Aorta (tissue), 5 donors: ENCODE measurements around the gene WNT7B. TPM values are rescaled to one million over a fixed set of nuclear protein-coding genes. Genes with fewer than 3 reads are reported as not detected.

Source experiments
- ATAC-seq: fragments of 200-7000 bp; cut with Tn5 transposase; one replicate; pipeline ENCODE4 v1.9.1; 2022; ENCODE audit warnings: moderate library complexity; ENCODE audit not compliant: low FRiP score
- DNase-seq, 2 donors: peaks; one replicate each; pipeline ENCODE4 v3.0.0-alpha.2; 2020
- H3K27ac ChIP-seq, 2 donors: one replicate each; pipeline ENCODE4 v1.5.1; 2013; ENCODE audit warnings: low read length in 2 of 2, mild to moderate bottlenecking in 2 of 2, moderate library complexity in 2 of 2, control low read depth in 1 of 2, inconsistent platforms in 1 of 2, low read depth in 1 of 2
- H3K27me3 ChIP-seq, 2 donors: one replicate each; pipeline ENCODE4 v1.6.1; 2013; ENCODE audit warnings: control low read depth in 1 of 2, low read length in 1 of 2, mild to moderate bottlenecking in 1 of 2, moderate library complexity in 1 of 2; ENCODE audit not compliant: insufficient read depth in 2 of 2, control insufficient read depth in 1 of 2
- H3K36me3 ChIP-seq, 2 donors: one replicate each; pipeline ENCODE4 v1.6.1; 2013; ENCODE audit warnings: control low read depth in 1 of 2, low read length in 1 of 2, mild to moderate bottlenecking in 1 of 2; ENCODE audit not compliant: insufficient read depth in 2 of 2, control insufficient read depth in 1 of 2
- H3K4me1 ChIP-seq, 2 donors: one replicate each; pipeline ENCODE4 v1.6.1; 2013; ENCODE audit warnings: low read length in 2 of 2, control low read depth in 1 of 2, mild to moderate bottlenecking in 1 of 2, moderate library complexity in 1 of 2; ENCODE audit not compliant: insufficient read depth in 2 of 2, control insufficient read depth in 1 of 2
- H3K4me3 ChIP-seq, 2 donors: one replicate each; pipeline ENCODE4 v1.5.1; 2013; ENCODE audit warnings: low read length in 2 of 2, control low read depth in 1 of 2, mild to moderate bottlenecking in 1 of 2
- H3K9me3 ChIP-seq: one replicate; pipeline ENCODE4 v1.6.1; 2013; ENCODE audit warnings: mild to moderate bottlenecking, low read length; ENCODE audit not compliant: control insufficient read depth
- WGBS, 2 donors: extraction: QIAGEN DNeasy Blood & Tissue Kit; methylation state at CpG; one replicate each; pipeline ENCODE4 v1.1.7; 2013; 5-methylcytosine and 5-hydroxymethylcytosine counted together
- intact Hi-C, 2 donors: fragments of 100-400 bp; cut with DNase I; formaldehyde crosslinking; loops; one replicate each; pipeline versions ENCODE4 v1.14.2 to v1.15.0; 2022
- polyA plus RNA-seq, 2 donors: library from polyadenylated mRNA; stranded (reverse); fragments of 200-250 nt; gene quantifications; one replicate each; pipeline ENCODE4 v1.2.3, GENCODE V29; 2013
- total RNA-seq, 2 donors: library from RNA; stranded (reverse); fragmentation: NEBNext Ultra II Directional; extraction: Animal tissue kit (Norgen Biotek cat#: 25700); gene quantifications; one replicate each; pipeline ENCODE4 v1.2.1, GENCODE V29; 2021
- donor health status: healthy with polysubstance abuse.
- donor health status: Bipolar disorder and iron deficiency.
- donor health status: DM: no; HTN: no; CAD: no.
- donor health status: DM: no; HTN: no; CAD: no.
- donor health status: DM: yes; HTN: yes; CAD: no.

The WNT7B gene
- total and polyA plus RNA-seq, 4 donors = not detected

GRCh38 chr22:45999379-45999971, 22.5 kb upstream of the WNT7B start:
- Histone ChIP-seq H3K27me3 (no peaks in the 10 kb centered on the region), H3K36me3 (no peaks in the 10 kb centered on the region), H3K9me3 (no peaks in the 10 kb centered on the region), H3K4me1 (no peaks in the 10 kb centered on the region), H3K4me3 (no peak overlapping the region), H3K27ac (no peak overlapping the region)
- 95 to 97% methylated on average over 14 of the region's 14 CpGs for WGBS, 2 donors
- intact Hi-C loops = no loop called here
- DNase-seq (peak in 1 of 2 donors; percentile 71), ATAC-seq (no peak)

- DNase-seq = peak in 1 of 2 donors; percentile 68
- Histone ChIP-seq H3K27ac (no peak overlapping the region), H3K27me3 (no peaks in the 10 kb centered on the region), H3K4me3 (no peak overlapping the region), H3K36me3 (no peaks in the 10 kb centered on the region), H3K9me3 (no peaks in the 10 kb centered on the region), H3K4me1 (no peaks in the 10 kb centered on the region)
- no peak for ATAC-seq
- 77 to 79% methylated on average over 13 of the region's 13 CpGs for WGBS, 2 donors
- intact Hi-C loops = no loop called here
These were observed 21.8 kb upstream of the WNT7B start for GRCh38 chr22:45998638-45999378.

DNA sequence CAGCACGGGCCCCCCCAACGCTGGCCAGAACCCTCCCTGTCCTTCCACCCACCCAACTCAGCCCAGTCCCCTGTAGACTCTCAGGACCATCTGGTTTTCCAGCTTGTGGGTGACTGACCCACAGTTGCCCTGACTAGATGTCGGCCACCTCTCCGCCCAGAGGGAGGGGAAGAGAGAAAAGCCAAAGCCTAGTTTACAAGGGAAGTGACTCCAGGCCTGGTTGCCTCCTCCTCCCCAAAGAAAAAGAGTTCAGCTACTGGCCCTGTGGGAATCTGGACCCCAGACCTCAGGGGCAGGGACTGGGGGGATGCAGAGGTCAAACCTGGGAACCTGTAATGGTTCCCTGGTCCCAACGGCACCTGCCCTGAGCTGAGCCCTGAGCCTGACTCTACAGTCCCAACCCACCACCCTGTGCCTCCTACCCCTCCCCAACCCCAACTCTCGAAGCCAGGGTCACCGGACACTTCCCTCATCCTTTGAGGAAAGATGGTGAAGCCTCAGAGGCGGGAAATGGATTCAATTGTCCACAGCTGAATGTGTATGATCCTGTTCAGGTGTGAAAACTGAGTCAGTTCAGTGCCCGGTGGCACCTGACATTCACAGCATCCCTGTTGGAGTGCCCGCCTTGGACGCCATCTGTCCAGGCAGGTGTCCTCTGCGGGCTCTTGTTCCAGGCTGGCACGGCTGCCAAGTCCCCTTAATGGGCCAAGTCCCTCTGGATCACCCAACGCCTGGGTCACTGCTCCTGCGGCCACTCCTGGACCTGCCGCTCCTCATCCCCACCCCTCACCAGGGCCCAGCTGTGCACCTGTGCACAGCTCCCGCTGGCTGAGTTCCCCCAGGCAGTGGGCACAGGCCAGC, 21.0 kb upstream of the WNT7B start:
- ATAC-seq (no peak), DNase-seq (peak in 1 of 2 donors; percentile 72)
- no peaks in the 10 kb centered on the region for H3K9me3 ChIP-seq
- H3K4me3 ChIP-seq = no peak overlapping the region
- intact Hi-C loops = no loop called here
- no peaks in the 10 kb centered on the region for H3K27me3 ChIP-seq
- H3K4me1 ChIP-seq = no peaks in the 10 kb centered on the region
- H3K36me3 ChIP-seq = no peaks in the 10 kb centered on the region
- no peak overlapping the region for H3K27ac ChIP-seq
- WGBS, 2 donors = 64 to 71% methylated on average over 17 of the region's 17 CpGs

GRCh38 chr22:45997077-45997776, 20.3 kb upstream of the WNT7B start:
- Histone ChIP-seq H3K36me3 (no peaks in the 10 kb centered on the region), H3K9me3 (no peaks in the 10 kb centered on the region), H3K4me3 (no peak overlapping the region), H3K27ac (peak overlapping the region in 1 of 2 donors; percentile 19), H3K27me3 (no peaks in the 10 kb centered on the region), H3K4me1 (no peaks in the 10 kb centered on the region)
- WGBS, 2 donors = 15 to 30% methylated on average over 8 to 16 of the region's 16 CpGs
- DNase-seq (peak; percentile 95 to 96), ATAC-seq (peak; percentile 87)
- intact Hi-C loops = no loop called here

GRCh38 chr22:45996241-45997076, 19.5 kb upstream of the WNT7B start:
- Histone ChIP-seq H3K36me3 (no peaks in the 10 kb centered on the region), H3K9me3 (no peaks in the 10 kb centered on the region), H3K27ac (no peak overlapping the region), H3K4me1 (no peaks in the 10 kb centered on the region), H3K4me3 (no peak overlapping the region), H3K27me3 (no peaks in the 10 kb centered on the region)
- ATAC-seq (peak; percentile 50), DNase-seq (peak; percentile 88 to 92)
- intact Hi-C loops = no loop called here
- WGBS, 2 donors = 83 to 88% methylated on average over 28 to 29 of the region's 29 CpGs

DNA sequence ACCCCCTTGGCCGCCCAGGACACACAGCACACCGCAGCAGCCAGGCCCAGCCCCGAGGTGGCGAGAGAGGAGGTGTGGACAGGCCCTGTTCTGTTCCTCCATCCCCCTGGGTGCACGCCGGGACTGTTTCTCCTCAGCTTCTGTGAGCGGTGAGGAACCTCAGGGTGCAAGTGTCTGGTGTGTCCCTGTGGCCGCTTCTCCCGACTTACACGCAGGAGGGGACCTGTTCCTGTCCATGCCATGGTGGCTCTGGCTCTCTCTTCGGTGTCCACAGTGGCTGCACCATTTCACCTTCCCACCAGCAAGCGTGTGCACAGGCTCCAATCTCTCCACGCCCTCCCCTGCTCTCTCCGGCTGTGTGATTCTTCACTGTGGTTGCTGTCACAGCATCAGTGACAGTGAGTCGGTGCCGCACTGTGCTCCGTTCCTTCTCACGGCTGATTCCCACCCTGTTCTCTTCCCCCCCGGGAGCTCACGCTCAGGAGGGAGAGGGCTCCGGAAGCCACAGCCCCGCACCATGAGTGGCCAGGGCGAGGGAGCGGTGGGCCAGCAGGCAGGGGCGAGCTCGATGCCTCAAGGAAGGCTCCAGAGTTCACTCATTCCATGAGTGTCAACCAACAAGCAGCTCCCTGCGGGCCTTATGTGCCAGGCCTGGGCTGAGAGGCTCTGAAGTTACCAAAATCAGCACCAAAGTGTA, 18.6 kb upstream of the WNT7B start:
- no peak for ATAC-seq
- intact Hi-C loops = loop anchor here in 1 of 2 donors (2.0 kb wide), 1 partner anchor 317 kb away; no protein-coding TSS in a partner anchor

GRCh38 chr22:45994491-45995404, 17.8 kb upstream of the WNT7B start:
- no peaks in the 10 kb centered on the region for H3K27me3 ChIP-seq
- H3K36me3 ChIP-seq = no peaks in the 10 kb centered on the region
- H3K4me3 ChIP-seq = no peak overlapping the region
- intact Hi-C loops = loop anchor here in 1 of 2 donors (2.0 to 5.0 kb wide), 2 partner anchors 318 to 528 kb away; no protein-coding TSS in a partner anchor
- no peaks in the 10 kb centered on the region for H3K9me3 ChIP-seq
- ATAC-seq = peak; percentile 77
- peak; percentile 90 to 96 for DNase-seq
- no peaks in the 10 kb centered on the region for H3K4me1 ChIP-seq
- 35 to 36% methylated on average over 27 of the region's 27 CpGs for WGBS, 2 donors
- H3K27ac ChIP-seq = no peak overlapping the region

More for the DNA sequence above, 18.6 kb upstream of the WNT7B start:
- no peaks in the 10 kb centered on the region for H3K9me3 ChIP-seq
- H3K36me3 ChIP-seq = no peaks in the 10 kb centered on the region
- no peaks in the 10 kb centered on the region for H3K27me3 ChIP-seq
- no peak overlapping the region for H3K27ac ChIP-seq
- WGBS, 2 donors = 88 to 91% methylated on average over 26 to 27 of the region's 27 CpGs
- H3K4me3 ChIP-seq = no peak overlapping the region
- peak; percentile 52 to 75 for DNase-seq
- no peaks in the 10 kb centered on the region for H3K4me1 ChIP-seq
